GM23338 (cell line): ENCODE measurements around the gene TMEM51. TPM values are rescaled to one million over a fixed set of nuclear protein-coding genes. Genes with fewer than 3 reads are reported as not detected.

Source experiments
- ATAC-seq: fragments of 200-7000 bp; cut with Tn5 transposase; 3 replicates; pipeline ENCODE4 v1.9.1; 2020
- DNase-seq: peaks from one replicate; pipeline ENCODE4 v3.0.0-alpha.2; 2015; ENCODE audit warnings: low spot score
- H2AFZ ChIP-seq: fragments of 200-600 bp; sonication (generic); 2 replicates; pipeline ENCODE4 v1.8.0; 2016; ENCODE audit warnings: antibody characterized with exemption, mild to moderate bottlenecking, moderate library complexity
- H3F3A ChIP-seq: fragments of 200-600 bp; sonication (generic); replicated peaks from 2 replicates; pipeline ENCODE4 v1.8.0; 2017; ENCODE audit warnings: antibody characterized with exemption, mixed run types, low read depth
- H3K27ac ChIP-seq: fragments of 200-600 bp; sonication (generic); 2 replicates; pipeline ENCODE4 v1.6.1; 2016; ENCODE audit warnings: low read depth
- H3K27me3 ChIP-seq: fragments of 200-600 bp; sonication (generic); 2 replicates; pipeline ENCODE4 v1.8.0; 2016; ENCODE audit warnings: mild to moderate bottlenecking, mixed run types, moderate library complexity; ENCODE audit not compliant: insufficient read depth
- H3K36me3 ChIP-seq: fragments of 200-600 bp; sonication (generic); 2 replicates; pipeline ENCODE4 v1.8.0; 2016; ENCODE audit warnings: mild to moderate bottlenecking; ENCODE audit not compliant: insufficient read depth
- H3K4me1 ChIP-seq: fragments of 200-600 bp; sonication (generic); 2 replicates; pipeline ENCODE4 v1.8.0; 2016; ENCODE audit warnings: mild to moderate bottlenecking, moderate library complexity; ENCODE audit not compliant: insufficient read depth
- H3K4me2 ChIP-seq: fragments of 200-600 bp; sonication (generic); 2 replicates; pipeline ENCODE4 v1.7.1; 2017; ENCODE audit warnings: mixed run types
- H3K4me3 ChIP-seq: fragments of 200-600 bp; sonication (generic); 2 replicates; pipeline ENCODE4 v1.6.1; 2016; ENCODE audit warnings: mixed run types
- H3K79me2 ChIP-seq: fragments of 200-600 bp; sonication (generic); replicated peaks from 2 replicates; pipeline ENCODE4 v1.8.0; 2017; ENCODE audit warnings: mild to moderate bottlenecking; ENCODE audit not compliant: insufficient read depth
- H3K9me2 ChIP-seq: fragments of 200-600 bp; sonication (generic); 2 replicates; pipeline ENCODE4 v1.8.0; 2017; ENCODE audit not compliant: insufficient read depth
- H4K20me1 ChIP-seq: fragments of 200-600 bp; sonication (generic); replicated peaks from 2 replicates; pipeline ENCODE4 v1.8.0; 2017; ENCODE audit warnings: mild to moderate bottlenecking; ENCODE audit not compliant: insufficient read depth
- H3K27ac Mint-ChIP-seq: 2 replicates; pipeline ENCODE4 v1.8.0; 2020; ENCODE audit warnings: inconsistent platforms, mild to moderate bottlenecking, moderate library complexity, mixed read lengths
- H3K27me3 Mint-ChIP-seq: 3 replicates; pipeline ENCODE4 v1.8.0; 2022; ENCODE audit warnings: low read depth, mild to moderate bottlenecking, moderate library complexity, mixed read lengths, inconsistent platforms; ENCODE audit not compliant: insufficient read depth, poor library complexity
- H3K36me3 Mint-ChIP-seq: 3 replicates; pipeline ENCODE4 v1.8.0; 2021; ENCODE audit warnings: low read depth, mild to moderate bottlenecking, inconsistent platforms, moderate library complexity, mixed read lengths
- H3K4me1 Mint-ChIP-seq: 3 replicates; pipeline ENCODE4 v1.8.0; 2020; ENCODE audit warnings: mild to moderate bottlenecking, inconsistent platforms, mixed read lengths
- H3K4me3 Mint-ChIP-seq: 3 replicates; pipeline ENCODE4 v1.8.0; 2021; ENCODE audit warnings: moderate library complexity, mild to moderate bottlenecking, inconsistent platforms, mixed read lengths
- H3K9me3 Mint-ChIP-seq: 3 replicates; pipeline ENCODE4 v1.8.0; 2020; ENCODE audit warnings: moderate library complexity, mild to moderate bottlenecking, inconsistent platforms, mixed read lengths
- CREB1 ChIP-seq: fragments of 250-450 bp; sonication (Bioruptor Pico); IDR thresholded peaks from 2 replicates; pipeline ENCODE4 v1.5.0; 2020; ENCODE audit warnings: low read depth, mild to moderate bottlenecking, moderate library complexity
- CTCF ChIP-seq, 2 experiments: fragments of 200-600 bp in 1 of 2; sonication (generic) in 1 of 2; conservative IDR thresholded peaks; 2 replicates each; pipeline versions ENCODE4 v1.5.1 to v1.6.1; 2016 to 2017; ENCODE audit warnings: antibody characterized with exemption in 2 of 2, low read depth in 2 of 2, mild to moderate bottlenecking in 2 of 2, moderate library complexity in 1 of 2
- ETS1 ChIP-seq: IDR thresholded peaks from 2 replicates; pipeline ENCODE4 v1.6.1; 2016; ENCODE audit warnings: antibody characterized with exemption
- EZH2 ChIP-seq: fragments of 200-600 bp; sonication (generic); IDR thresholded peaks from one replicate; pipeline ENCODE4 v1.8.0; 2017; ENCODE audit warnings: antibody characterized with exemption, mild to moderate bottlenecking, low read depth; ENCODE audit not compliant: unreplicated experiment
- EZH2phosphoT487 ChIP-seq: fragments of 200-600 bp; sonication (generic); IDR thresholded peaks from one replicate; pipeline ENCODE4 v1.8.1; 2018; ENCODE audit warnings: antibody characterized with exemption; ENCODE audit not compliant: unreplicated experiment
- JUNB ChIP-seq: IDR thresholded peaks from one replicate; pipeline ENCODE4 v1.6.1; 2016; ENCODE audit warnings: antibody characterized with exemption; ENCODE audit not compliant: unreplicated experiment
- NANOG ChIP-seq: IDR thresholded peaks from 2 replicates; pipeline ENCODE4 v1.6.1; 2016; ENCODE audit warnings: antibody characterized with exemption, borderline replicate concordance
- POLR2AphosphoS5 ChIP-seq: IDR thresholded peaks from 2 replicates; pipeline ENCODE4 v1.6.1; 2016; ENCODE audit warnings: antibody characterized with exemption, low read depth
- REST ChIP-seq: IDR thresholded peaks from one replicate; pipeline ENCODE4 v1.6.1; 2018; ENCODE audit warnings: antibody characterized with exemption; ENCODE audit not compliant: unreplicated experiment
- STAT1 ChIP-seq: IDR thresholded peaks from one replicate; pipeline ENCODE4 v1.6.1; 2016; ENCODE audit warnings: antibody characterized with exemption; ENCODE audit not compliant: unreplicated experiment
- ZNF114 ChIP-seq: fragments of 250-450 bp; sonication (Bioruptor Pico); IDR thresholded peaks from 2 replicates; pipeline ENCODE4 v1.5.0; 2020; ENCODE audit warnings: mild to moderate bottlenecking, moderate library complexity
- ZNF331 ChIP-seq: fragments of 250-450 bp; sonication (Bioruptor Pico); IDR thresholded peaks from 2 replicates; pipeline ENCODE4 v1.5.0; 2020; ENCODE audit warnings: low read depth, mild to moderate bottlenecking, moderate library complexity
- ZNF462 ChIP-seq: fragments of 250-450 bp; sonication (Bioruptor Pico); IDR thresholded peaks from 2 replicates; pipeline ENCODE4 v1.5.0; 2020; ENCODE audit warnings: mild to moderate bottlenecking, moderate library complexity
- polyA plus RNA-seq: library from polyadenylated mRNA; unstranded; fragments of >200 nt; fragmentation: Nextera tagmentation; extraction: Ambion mirVana; gene quantifications from 2 replicates; pipeline ENCODE4 v1.2.1, GENCODE V29; 2016
- total RNA-seq: library from RNA; depleted of rRNA; stranded (reverse); fragments of >200 nt; shearing (Covaris generic); gene quantifications from 2 replicates; pipeline ENCODE4 v1.2.3, GENCODE V29; 2014

TMEM51 gene
- total and polyA plus RNA-seq, 2 experiments from 2014 or later, result 4.0 to 5.2 TPM

- H3K9me3 Mint-ChIP-seq, result no peaks in the 10 kb centered on the region
- H3F3A ChIP-seq, result no peaks in the 10 kb centered on the region; the same call in 1 of the 2 replicates
- H3K27me3 Mint-ChIP-seq, result peaks cover 17% of the 10 kb centered on the region
- H3K36me3 Mint-ChIP-seq, result no peaks in the 10 kb centered on the region; the same call in 2 of the 3 replicates
- no peaks in the 10 kb centered on the region for H4K20me1 ChIP-seq
- H3K79me2 ChIP-seq, result no peaks in the 10 kb centered on the region
- no peak overlapping the region for H2AFZ ChIP-seq
- peaks cover 34% of the 10 kb centered on the region for H3K4me1 Mint-ChIP-seq
- no peaks in the 10 kb centered on the region for H3K9me2 ChIP-seq
- no peak for ATAC-seq
- no peak overlapping the region for H3K4me3 ChIP-seq
- H3K27ac ChIP-seq, result no peak overlapping the region
- no peak overlapping the region for H3K4me3 Mint-ChIP-seq
- no peaks in the 10 kb centered on the region for H3K36me3 ChIP-seq
- DNase-seq, result no peak
- H3K27me3 ChIP-seq, result peaks cover 10% of the 10 kb centered on the region; the same call in 1 of the 2 replicates
- H3K27ac Mint-ChIP-seq, result no peak overlapping the region
- TF ChIP-seq EZH2phosphoT487, result no peak
- TF ChIP-seq CREB1, result no peak
- no peak for TF ChIP-seq ZNF114 (CRISPR knock-in tag)
- no peak for TF ChIP-seq JUNB
- TF ChIP-seq ZNF462, result no peak
- TF ChIP-seq CTCF (conservative IDR thresholded peaks at IDR 0.05; ENCODE audit: low read depth in 2 of 2), result no peak
- no peak for TF ChIP-seq REST
- no peak for TF ChIP-seq ZNF331 (CRISPR knock-in tag)
- TF ChIP-seq EZH2, result no peak
- TF ChIP-seq ETS1, result no peak
- TF ChIP-seq POLR2AphosphoS5, result no peak
- no peak for TF ChIP-seq STAT1
- no peak for TF ChIP-seq NANOG
- no peak overlapping the region for H3K4me2 ChIP-seq
- H3K4me1 ChIP-seq, result peaks cover 23% of the 10 kb centered on the region
Observed at GRCh38 chr1:15103906-15104305, 49.6 kb upstream of the TMEM51 start.
